ENCODE measurements around the gene CBL.

CBL gene

DNA sequence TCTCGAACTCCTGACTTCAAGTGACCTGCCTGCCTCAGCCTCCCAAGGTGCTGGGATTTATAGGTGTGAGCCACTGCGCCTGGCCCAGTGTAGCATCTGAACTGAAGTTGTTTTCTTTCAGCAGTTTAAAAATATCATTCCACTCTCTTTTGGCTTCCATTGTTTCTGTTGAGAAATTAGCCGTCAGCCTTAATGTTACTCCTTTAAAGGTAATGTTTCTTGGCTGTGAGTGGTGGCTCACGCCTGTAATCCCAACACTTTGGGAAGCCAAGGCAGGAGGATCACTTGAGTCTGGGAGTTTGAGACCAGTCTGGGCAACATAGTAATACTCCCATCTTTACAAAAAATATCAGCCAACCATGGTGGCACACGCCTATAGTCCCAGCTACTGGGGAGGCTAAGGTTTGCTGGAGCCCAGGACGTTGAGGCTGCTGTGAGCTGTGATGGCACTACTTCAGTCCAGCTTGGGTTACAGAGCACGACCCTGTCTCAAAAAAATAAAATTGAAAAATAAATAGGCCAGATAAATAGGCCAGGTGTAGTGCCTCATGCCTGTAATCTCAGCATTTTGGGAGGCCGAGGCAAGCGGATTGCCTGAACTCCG lies 84.9 kb downstream of the CBL start:
- ATAC-seq (ENCODE audit: low read depth) (no peak), DNase-seq (ENCODE audit: low spot score) (no peak)
- Histone ChIP-seq H3K4me1 (ENCODE audit: insufficient read depth, poor library complexity, severe bottlenecking) (no peaks in the 10 kb centered on the region), H3K27ac (ENCODE audit: poor library complexity, severe bottlenecking) (no peak overlapping the region), H3K4me3 (ENCODE audit: severe bottlenecking) (no peak overlapping the region), H3K27me3 (ENCODE audit: insufficient read depth, poor library complexity, severe bottlenecking) (no peaks in the 10 kb centered on the region), H3K36me3 (ENCODE audit: low read depth) (peaks cover 48% of the 10 kb centered on the region), H3K9me3 (ENCODE audit: severe bottlenecking) (peaks cover 3% of the 10 kb centered on the region)
- TF ChIP-seq, protein P1, sequence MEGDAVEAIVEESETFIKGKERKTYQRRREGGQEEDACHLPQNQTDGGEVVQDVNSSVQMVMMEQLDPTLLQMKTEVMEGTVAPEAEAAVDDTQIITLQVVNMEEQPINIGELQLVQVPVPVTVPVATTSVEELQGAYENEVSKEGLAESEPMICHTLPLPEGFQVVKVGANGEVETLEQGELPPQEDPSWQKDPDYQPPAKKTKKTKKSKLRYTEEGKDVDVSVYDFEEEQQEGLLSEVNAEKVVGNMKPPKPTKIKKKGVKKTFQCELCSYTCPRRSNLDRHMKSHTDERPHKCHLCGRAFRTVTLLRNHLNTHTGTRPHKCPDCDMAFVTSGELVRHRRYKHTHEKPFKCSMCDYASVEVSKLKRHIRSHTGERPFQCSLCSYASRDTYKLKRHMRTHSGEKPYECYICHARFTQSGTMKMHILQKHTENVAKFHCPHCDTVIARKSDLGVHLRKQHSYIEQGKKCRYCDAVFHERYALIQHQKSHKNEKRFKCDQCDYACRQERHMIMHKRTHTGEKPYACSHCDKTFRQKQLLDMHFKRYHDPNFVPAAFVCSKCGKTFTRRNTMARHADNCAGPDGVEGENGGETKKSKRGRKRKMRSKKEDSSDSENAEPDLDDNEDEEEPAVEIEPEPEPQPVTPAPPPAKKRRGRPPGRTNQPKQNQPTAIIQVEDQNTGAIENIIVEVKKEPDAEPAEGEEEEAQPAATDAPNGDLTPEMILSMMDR (IDR thresholded peaks at IDR 0.05; ENCODE audit: poor library complexity, severe bottlenecking) = no peak

- Histone ChIP-seq H3K4me1 (ENCODE audit: insufficient read depth, poor library complexity, severe bottlenecking) (no peaks in the 10 kb centered on the region), H3K27ac (ENCODE audit: poor library complexity, severe bottlenecking) (no peak overlapping the region), H3K36me3 (ENCODE audit: low read depth) (peaks cover 45% of the 10 kb centered on the region), H3K9me3 (ENCODE audit: severe bottlenecking) (peaks cover 3% of the 10 kb centered on the region), H3K27me3 (ENCODE audit: insufficient read depth, poor library complexity, severe bottlenecking) (no peaks in the 10 kb centered on the region), H3K4me3 (ENCODE audit: severe bottlenecking) (no peak overlapping the region)
- ATAC-seq (ENCODE audit: low read depth) = no peak
- DNase-seq (ENCODE audit: low spot score) = no peak
- TF ChIP-seq, protein P1 (IDR thresholded peaks at IDR 0.05; ENCODE audit: poor library complexity, severe bottlenecking) = no peak
Measured at GRCh38 chr11:119293461-119293860, 87.3 kb downstream of the CBL start.

GRCh38 chr11:119295178-119295577 lies 89.0 kb downstream of the CBL start:
- ATAC-seq (ENCODE audit: low read depth) (peak; percentile 44; the same call in 1 of the 3 replicates), DNase-seq (ENCODE audit: low spot score) (no peak)
- H3K4me3 ChIP-seq (ENCODE audit: severe bottlenecking) = no peak overlapping the region
- no peaks in the 10 kb centered on the region for H3K27me3 ChIP-seq (ENCODE audit: insufficient read depth, poor library complexity, severe bottlenecking)
- H3K36me3 ChIP-seq (ENCODE audit: low read depth) = peaks cover 55% of the 10 kb centered on the region
- peaks cover 3% of the 10 kb centered on the region for H3K9me3 ChIP-seq (ENCODE audit: severe bottlenecking)
- H3K27ac ChIP-seq (ENCODE audit: poor library complexity, severe bottlenecking) = no peak overlapping the region
- TF ChIP-seq, protein P1 (IDR thresholded peaks at IDR 0.05; ENCODE audit: poor library complexity, severe bottlenecking) = peak; percentile 23
- H3K4me1 ChIP-seq (ENCODE audit: insufficient read depth, poor library complexity, severe bottlenecking) = no peaks in the 10 kb centered on the region

- H3K36me3 ChIP-seq (ENCODE audit: low read depth) = peaks cover 71% of the 10 kb centered on the region
- no peaks in the 10 kb centered on the region for H3K9me3 ChIP-seq (ENCODE audit: severe bottlenecking)
- no peak overlapping the region for H3K27ac ChIP-seq (ENCODE audit: poor library complexity, severe bottlenecking)
- H3K4me3 ChIP-seq (ENCODE audit: severe bottlenecking) = no peak overlapping the region
- no peaks in the 10 kb centered on the region for H3K27me3 ChIP-seq (ENCODE audit: insufficient read depth, poor library complexity, severe bottlenecking)
- TF ChIP-seq, protein P1 (IDR thresholded peaks at IDR 0.05; ENCODE audit: poor library complexity, severe bottlenecking) = no peak
- DNase-seq (ENCODE audit: low spot score) (no peak), ATAC-seq (ENCODE audit: low read depth) (no peak)
- H3K4me1 ChIP-seq (ENCODE audit: insufficient read depth, poor library complexity, severe bottlenecking) = no peaks in the 10 kb centered on the region
Measured at GRCh38 chr11:119297938-119298337, 91.8 kb downstream of the CBL start.

DNA sequence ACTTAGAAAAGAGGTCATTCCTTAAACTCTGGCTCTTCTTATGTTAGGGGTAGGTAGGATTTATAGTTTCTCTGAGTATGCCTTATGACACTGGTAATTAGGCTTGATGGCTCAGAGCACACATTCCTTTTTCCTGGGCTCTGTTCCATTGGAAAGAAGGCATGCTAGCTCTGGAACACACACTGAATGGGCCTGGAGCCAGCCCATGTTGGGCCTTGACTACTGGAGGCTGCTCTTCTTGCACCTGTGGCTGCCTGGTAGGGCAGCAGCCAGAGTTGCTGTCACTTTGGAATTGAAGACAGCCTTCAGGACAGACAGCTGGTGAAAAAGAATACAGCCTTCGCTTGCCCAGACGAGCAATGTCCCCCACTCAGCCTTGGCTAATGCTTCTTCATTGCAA lies 92.6 kb downstream of the CBL start:
- DNase-seq (ENCODE audit: low spot score) (no peak), ATAC-seq (ENCODE audit: low read depth) (no peak)
- H3K27ac ChIP-seq (ENCODE audit: poor library complexity, severe bottlenecking) = no peak overlapping the region
- H3K9me3 ChIP-seq (ENCODE audit: severe bottlenecking) = no peaks in the 10 kb centered on the region
- H3K4me3 ChIP-seq (ENCODE audit: severe bottlenecking) = no peak overlapping the region
- TF ChIP-seq, protein P1 (IDR thresholded peaks at IDR 0.05; ENCODE audit: poor library complexity, severe bottlenecking) = no peak
- H3K36me3 ChIP-seq (ENCODE audit: low read depth) = peaks cover 75% of the 10 kb centered on the region
- no peaks in the 10 kb centered on the region for H3K27me3 ChIP-seq (ENCODE audit: insufficient read depth, poor library complexity, severe bottlenecking)
- H3K4me1 ChIP-seq (ENCODE audit: insufficient read depth, poor library complexity, severe bottlenecking) = no peaks in the 10 kb centered on the region
